Caki2 (cell line): ENCODE measurements around the gene GIMAP8. TPM values are rescaled to one million over a fixed set of nuclear protein-coding genes. Genes with fewer than 3 reads are reported as not detected.

ENCODE experiments used
- DNase-seq: peaks from one replicate; pipeline ENCODE4 v3.0.0-alpha.2; 2015; ENCODE audit warnings: low read depth
- in situ Hi-C: cut with HindIII; loops from 2 replicates; pipeline ENCODE4 v1.10.0; 2016; ENCODE audit warnings: low sequenced_read_pairs, low pct_unique_long_range_greater_than_20kb, mixed read lengths
- total RNA-seq: library from RNA; depleted of rRNA; stranded (reverse); fragments of >200 nt; shearing (Covaris generic); gene quantifications from 2 replicates; pipeline ENCODE4 v1.2.3, GENCODE V29; 2014; ENCODE audit warnings: low replicate concordance; rRNA removed

GIMAP8 gene
- total RNA-seq, 1 experiment from 2014 or later = not detected

- in situ Hi-C loops = no loop called here
- no peak for DNase-seq
Measured at GRCh38 chr7:150524018-150524417, 73.6 kb downstream of the GIMAP8 start.

Other genes with a start within 250 kb of the GIMAP8 start
- 53.9 and 54.9 TPM in 2 replicates for gene LRRC61, start 127.3 kb upstream of the GIMAP8 start, total RNA-seq
- 3.7 and 23.0 TPM in 2 replicates for gene ACTR3C, start 127.1 kb upstream of the GIMAP8 start, total RNA-seq
- gene RARRES2, start 109.0 kb upstream of the GIMAP8 start, total RNA-seq = 2.7 and 10.6 TPM in 2 replicates
- 86.1 and 89.8 TPM in 2 replicates for gene REPIN1, start 81.8 kb upstream of the GIMAP8 start, total RNA-seq
- gene ZNF775, start 71.3 kb upstream of the GIMAP8 start, total RNA-seq = 8.6 and 10.2 TPM in 2 replicates
- not detected in 2 replicates for gene GIMAP7, start 64.2 kb downstream of the GIMAP8 start, total RNA-seq
- gene GIMAP4, start 116.8 kb downstream of the GIMAP8 start, total RNA-seq = not detected in 2 replicates
- gene GIMAP6, start 181.8 kb downstream of the GIMAP8 start, total RNA-seq = not detected in 2 replicates
- gene GIMAP2, start 235.1 kb downstream of the GIMAP8 start, total RNA-seq = not detected in 2 replicates